NCI-H146 treated with DMSO at 0.1 percent for 48 hours (cell line): ENCODE measurements around the gene GPR83.
"Not testable (repeated sequence)": the region's sequence is repeated elsewhere in the genome, so short reads cannot be mapped to it uniquely, and the experiment has no call there.

Experiments used
- DNase-seq: peaks from one replicate; lab custom pipeline; 2025; ENCODE audit not compliant: unreplicated experiment; lab: John Stamatoyannopoulos, UW

The GPR83 gene

GRCh38 chr11:94400839-94401772 is at the start of gene GPR83:
TSS of gene GPR83 (minus strand) at chr11:94401419. CDS start at chr11:94401247, 172 bp downstream.
- DNase-seq = peak; percentile 26

- no peak for DNase-seq
These were observed 48.8 kb upstream of the GPR83 start for GRCh38 chr11:94450048-94450447.

GRCh38 chr11:94449437-94449836 is 48.2 kb upstream of the GPR83 start:
- no peak for DNase-seq

GRCh38 chr11:94449029-94449428 is 47.8 kb upstream of the GPR83 start:
- DNase-seq = no peak

GRCh38 chr11:94447149-94447548 is 45.9 kb upstream of the GPR83 start:
- DNase-seq = no peak

- DNase-seq = no peak
These were observed 44.4 kb upstream of the GPR83 start for GRCh38 chr11:94445641-94446040.

GRCh38 chr11:94433049-94433448 is 31.8 kb upstream of the GPR83 start:
- no peak for DNase-seq

- DNase-seq = no peak
These were observed 23.4 kb upstream of the GPR83 start for GRCh38 chr11:94424662-94425061.

- DNase-seq = no peak
These were observed 22.8 kb upstream of the GPR83 start for GRCh38 chr11:94424011-94424410.

GRCh38 chr11:94423507-94423906 is 22.3 kb upstream of the GPR83 start:
- DNase-seq = no peak

GRCh38 chr11:94418123-94418765 is 17.0 kb upstream of the GPR83 start:
- DNase-seq = no peak

GRCh38 chr11:94417386-94417987 is 16.3 kb upstream of the GPR83 start:
- DNase-seq = no peak

- no peak for DNase-seq
These were observed 4.0 kb upstream of the GPR83 start for GRCh38 chr11:94405062-94405833.

GRCh38 chr11:94402355-94402754 is 1.1 kb upstream of the GPR83 start:
- DNase-seq = no peak

GRCh38 chr11:94401773-94402265 is 600 bp upstream of the GPR83 start:
- no peak for DNase-seq

- DNase-seq = no peak
These were observed 771 bp downstream of the GPR83 start for GRCh38 chr11:94400457-94400838.

GRCh38 chr11:94400050-94400449 is 1.2 kb downstream of the GPR83 start:
- DNase-seq = peak; percentile 38

GRCh38 chr11:94398101-94398500 is 3.1 kb downstream of the GPR83 start:
- DNase-seq = no peak

- no peak for DNase-seq
These were observed 4.9 kb downstream of the GPR83 start for GRCh38 chr11:94396282-94396681.

- not testable (repeated sequence) for DNase-seq
These were observed 9.3 kb downstream of the GPR83 start for GRCh38 chr11:94391937-94392336.

GRCh38 chr11:94379613-94380012 is 21.6 kb downstream of the GPR83 start:
- no peak for DNase-seq
